Measurements from ENCODE around the gene PDE9A. TPM values are rescaled to one million over a fixed set of nuclear protein-coding genes. Genes with fewer than 3 reads are reported as not detected.

PDE9A gene
- total and polyA plus RNA-seq, 2 of the 4 experiments (the other 2 are of a cell fraction): 0.89 to 0.90 TPM

DNA sequence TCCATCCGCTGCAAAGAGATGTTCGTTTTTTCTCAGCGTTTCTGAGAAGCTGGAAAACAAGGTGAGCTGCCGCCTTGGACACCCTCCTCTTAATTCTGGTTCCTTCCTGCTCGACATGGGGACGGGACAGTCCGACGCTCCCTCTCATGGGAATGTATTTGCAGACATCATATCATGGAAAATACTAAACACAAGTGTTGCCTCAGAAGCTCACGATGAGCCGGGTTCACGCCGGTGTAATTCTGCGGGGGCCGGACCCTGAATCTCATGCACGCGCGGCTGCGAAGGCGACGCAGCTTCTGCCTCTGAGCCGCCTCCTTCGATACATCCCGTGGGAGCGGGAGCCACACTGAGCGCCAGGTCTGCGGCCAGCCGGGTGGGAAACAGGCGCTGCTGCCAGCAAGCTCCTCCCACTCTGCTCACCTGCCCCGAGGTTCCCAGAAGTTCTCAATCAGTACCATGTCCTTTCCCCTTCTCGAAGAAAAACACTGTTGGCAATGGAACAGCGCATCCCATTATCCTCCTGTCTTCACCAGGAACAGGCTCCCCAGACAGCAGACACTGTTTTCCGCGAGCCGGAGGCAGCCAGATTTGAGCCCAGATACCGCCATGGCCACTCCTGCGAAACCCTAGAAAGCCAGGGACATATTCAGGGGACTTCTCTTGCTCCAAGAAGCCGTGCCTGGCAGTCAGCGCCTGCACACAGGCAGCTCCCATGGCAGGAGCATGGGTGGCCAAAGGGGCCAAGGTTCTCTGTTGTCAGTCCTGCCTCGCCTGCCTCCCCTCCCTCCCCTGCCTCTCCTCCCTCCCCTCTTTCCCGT lies 127.9 kb downstream of the PDE9A start:
- Histone ChIP-seq H3K4me2 (ENCODE audit: low read depth, low read length) (peak overlapping the region; percentile 44), H2BK20ac (ENCODE audit: low read depth, low read length) (no peak overlapping the region), H3K9ac (ENCODE audit: low read depth, low read length) (no peak overlapping the region), H3K9me1 (ENCODE audit: insufficient read depth, low read length) (no peaks in the 10 kb centered on the region), H2BK120ac (ENCODE audit: low read depth, low read length) (no peak overlapping the region), H3K4ac (ENCODE audit: low read depth, low read length) (no peak overlapping the region), H4K5ac (ENCODE audit: low read depth, low read length) (no peak overlapping the region), H2AK5ac (ENCODE audit: low read depth, low read length) (no peak overlapping the region), H3K56ac (ENCODE audit: extremely low read depth, insufficient read depth, low read length) (no peak overlapping the region), H3K4me3 (ENCODE audit: insufficient read depth, low read depth, low read length) (no peak overlapping the region), H3K79me1 (ENCODE audit: low read depth in 1 of 2, low read length in 2 of 2) (no peaks in the 10 kb centered on the region), H3K36me3 (ENCODE audit: control insufficient read depth, insufficient read depth, low read length) (no peaks in the 10 kb centered on the region), H3K18ac (ENCODE audit: low read depth, low read length) (no peak overlapping the region), H3K4me1 (ENCODE audit: control insufficient read depth, insufficient read depth, low read length) (no peaks in the 10 kb centered on the region), H2AK9ac (replicated peaks; ENCODE audit: low read depth, low read length, poor library complexity) (no peak overlapping the region), H3K27me3 (ENCODE audit: control insufficient read depth, insufficient read depth, low read length) (peaks cover 51% of the 10 kb centered on the region), H4K91ac (ENCODE audit: insufficient read depth, low read depth, low read length) (no peak overlapping the region), H3K27ac (ENCODE audit: insufficient read depth, low read length) (no peak overlapping the region), H3K14ac (replicated peaks; ENCODE audit: low read depth, low read length) (no peak overlapping the region), H2AFZ (replicated peaks; ENCODE audit: low read length, poor library complexity) (peak overlapping the region; percentile 54), H2BK15ac (ENCODE audit: low read depth, low read length) (no peak overlapping the region), H3K9me3 (ENCODE audit: control insufficient read depth, insufficient read depth, low read length) (no peaks in the 10 kb centered on the region), H4K8ac (ENCODE audit: low read depth in 2 of 2, low read length in 2 of 2) (no peak overlapping the region), H3K23ac (ENCODE audit: low read depth, low read length) (no peak overlapping the region), H2BK5ac (ENCODE audit: low read depth, low read length, poor library complexity, severe bottlenecking) (no peak overlapping the region), H4K20me1 (ENCODE audit: insufficient read depth, low read length) (no peaks in the 10 kb centered on the region)
- intact Hi-C loops (cut with micrococcal nuclease) (no loop called here), in situ Hi-C loops (cut with MboI; ENCODE audit: low sequenced_read_pairs) (loop anchor here (10.0 kb wide), 1 partner anchor 197 kb away; no protein-coding TSS in a partner anchor), dilution Hi-C loops (cut with HindIII; ENCODE audit: low sequenced_read_pairs, unreplicated experiment) (no loop called here)
- TF ChIP-seq RCOR1 (IDR thresholded peaks at IDR 0.05; ENCODE audit: insufficient replicate concordance, low read length): no peak
- TF ChIP-seq RFX5 (IDR thresholded peaks at IDR 0.05; ENCODE audit: low read depth, low read length): no peak
- no peak for TF ChIP-seq POLR2A (IDR thresholded peaks at IDR 0.05; ENCODE audit: low read depth, low read length)
- no peak for TF ChIP-seq ELK1 (IDR thresholded peaks at IDR 0.05; ENCODE audit: borderline replicate concordance, low read depth, low read length)
- no peak for TF ChIP-seq NFE2L2 (IDR thresholded peaks at IDR 0.05; ENCODE audit: low read depth, low read length)
- TF ChIP-seq CEBPB (IDR thresholded peaks at IDR 0.05; ENCODE audit: low read depth, low read length): no peak
- TF ChIP-seq FOS (IDR thresholded peaks at IDR 0.05; ENCODE audit: low read depth, low read length): no peak
- CTCF ChIA-PET: no interaction called here
- POLR2A ChIA-PET (ENCODE audit: unreplicated experiment): no interaction called here
- peak; percentile 63 for ATAC-seq (ENCODE audit: low read depth)
- BruUV-seq (replicated peaks): no TSS peak
- DNase-seq: no peak
- WGBS, 2 experiments (ENCODE audit: extremely low coverage in 2 of 2, insufficient read length in 1 of 2): 5% methylated on average over 24 of the region's 40 CpGs; no CpG with 5 or more reads in 1 of the 2 experiments
